Measurements from ENCODE around the gene RAD1. TPM values are rescaled to one million over a fixed set of nuclear protein-coding genes. Genes with fewer than 3 reads are reported as not detected.

Gene RAD1
- total RNA-seq, 4 donors from 2014 or later = 22.8 to 66.9 (median 30.2) TPM

DNA sequence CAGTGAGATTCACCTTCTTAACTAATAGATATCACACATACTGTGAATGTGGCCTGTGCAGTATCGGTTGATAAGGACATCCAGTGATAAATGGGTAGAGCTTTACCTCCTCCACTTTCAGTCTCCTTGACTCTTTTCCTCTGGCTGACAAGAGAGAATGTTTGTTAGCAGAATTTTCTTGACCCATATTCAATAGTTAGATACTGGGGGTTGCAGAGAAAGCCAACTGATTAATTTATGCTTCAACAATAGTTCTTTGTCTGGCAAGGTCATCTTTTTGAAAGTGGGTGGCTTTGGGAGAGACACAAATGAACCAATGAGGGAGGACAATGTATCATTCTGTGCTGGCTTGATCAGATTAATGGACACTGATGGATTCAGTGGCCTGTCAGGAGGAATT is 46.0 kb downstream of the RAD1 start:
- H3K4me3 ChIP-seq = no peak overlapping the region
- H3K9me3 ChIP-seq = no peaks in the 10 kb centered on the region
- H3K27me3 ChIP-seq = no peaks in the 10 kb centered on the region
- no peaks in the 10 kb centered on the region for H3K36me3 ChIP-seq
- H3K4me1 ChIP-seq = no peaks in the 10 kb centered on the region
- 67 to 80% methylated on average over 1 of the region's 1 CpG for whole genome bisulfite sequencing, 2 donors (ENCODE audit: low coverage in 1 of 2)
- ATAC-seq = no peak
- H3K27ac ChIP-seq = no peak overlapping the region
- TF ChIP-seq, protein P1, sequence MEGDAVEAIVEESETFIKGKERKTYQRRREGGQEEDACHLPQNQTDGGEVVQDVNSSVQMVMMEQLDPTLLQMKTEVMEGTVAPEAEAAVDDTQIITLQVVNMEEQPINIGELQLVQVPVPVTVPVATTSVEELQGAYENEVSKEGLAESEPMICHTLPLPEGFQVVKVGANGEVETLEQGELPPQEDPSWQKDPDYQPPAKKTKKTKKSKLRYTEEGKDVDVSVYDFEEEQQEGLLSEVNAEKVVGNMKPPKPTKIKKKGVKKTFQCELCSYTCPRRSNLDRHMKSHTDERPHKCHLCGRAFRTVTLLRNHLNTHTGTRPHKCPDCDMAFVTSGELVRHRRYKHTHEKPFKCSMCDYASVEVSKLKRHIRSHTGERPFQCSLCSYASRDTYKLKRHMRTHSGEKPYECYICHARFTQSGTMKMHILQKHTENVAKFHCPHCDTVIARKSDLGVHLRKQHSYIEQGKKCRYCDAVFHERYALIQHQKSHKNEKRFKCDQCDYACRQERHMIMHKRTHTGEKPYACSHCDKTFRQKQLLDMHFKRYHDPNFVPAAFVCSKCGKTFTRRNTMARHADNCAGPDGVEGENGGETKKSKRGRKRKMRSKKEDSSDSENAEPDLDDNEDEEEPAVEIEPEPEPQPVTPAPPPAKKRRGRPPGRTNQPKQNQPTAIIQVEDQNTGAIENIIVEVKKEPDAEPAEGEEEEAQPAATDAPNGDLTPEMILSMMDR (IDR thresholded peaks at IDR 0.05) = no peak
- TF ChIP-seq EP300 (IDR thresholded peaks at IDR 0.05) (no peak), POLR2A (IDR thresholded peaks at IDR 0.05) (no peak), POLR2AphosphoS5 (IDR thresholded peaks at IDR 0.05) (no peak)

DNA sequence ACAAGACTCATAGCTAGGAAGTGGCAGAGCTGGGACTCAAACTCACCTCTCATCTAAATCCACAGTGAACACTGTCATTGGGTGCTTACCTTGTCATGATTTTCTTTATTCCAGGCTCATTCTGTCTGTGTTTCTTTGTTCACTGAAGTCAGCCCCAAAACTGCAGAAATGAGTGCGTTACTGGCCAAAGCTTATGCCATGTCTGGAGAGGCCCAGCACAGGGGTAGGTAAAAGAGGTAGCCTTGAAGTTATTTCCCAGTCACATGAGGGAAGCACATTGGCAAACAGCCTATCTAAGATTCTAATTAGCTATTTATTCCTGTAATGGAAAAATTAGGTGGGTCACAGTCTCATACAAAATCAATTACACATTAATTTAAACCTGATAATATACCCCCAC is 46.5 kb downstream of the RAD1 start:
- no peaks in the 10 kb centered on the region for H3K36me3 ChIP-seq
- ATAC-seq = no peak
- no peaks in the 10 kb centered on the region for H3K27me3 ChIP-seq
- no peak for TF ChIP-seq EP300 (IDR thresholded peaks at IDR 0.05)
- TF ChIP-seq, protein P1 (IDR thresholded peaks at IDR 0.05) = no peak
- no peak for TF ChIP-seq POLR2AphosphoS5 (IDR thresholded peaks at IDR 0.05)
- no peak for TF ChIP-seq POLR2A (IDR thresholded peaks at IDR 0.05)
- H3K27ac ChIP-seq = no peak overlapping the region
- H3K4me3 ChIP-seq = no peak overlapping the region
- no peaks in the 10 kb centered on the region for H3K9me3 ChIP-seq
- 100% methylated on average over 1 of the region's 1 CpG for WGBS, 2 donors (ENCODE audit: low coverage in 1 of 2)
- H3K4me1 ChIP-seq = no peaks in the 10 kb centered on the region

DNA sequence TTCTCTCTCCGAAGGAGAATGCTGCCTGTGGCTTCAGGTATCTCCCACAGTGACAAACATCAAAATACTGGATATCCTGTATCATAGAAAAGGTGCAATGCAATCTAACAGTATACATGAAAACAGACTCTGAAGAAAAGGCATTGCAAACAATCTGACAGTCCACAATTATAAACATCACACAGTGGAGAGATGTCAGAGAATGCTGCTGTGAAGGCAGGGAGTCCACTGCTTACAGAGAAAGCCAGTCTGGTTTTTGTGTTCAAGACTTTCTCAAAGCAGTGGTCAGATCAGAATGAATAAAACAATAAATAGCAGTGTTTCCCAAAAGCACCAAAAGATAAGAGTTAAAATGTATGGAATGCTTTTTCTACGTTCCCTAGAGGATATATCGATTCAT is 47.6 kb downstream of the RAD1 start:
- Histone ChIP-seq H3K4me1 (no peaks in the 10 kb centered on the region), H3K27me3 (no peaks in the 10 kb centered on the region), H3K36me3 (no peaks in the 10 kb centered on the region), H3K27ac (no peak overlapping the region), H3K4me3 (no peak overlapping the region), H3K9me3 (no peaks in the 10 kb centered on the region)
- no peak for ATAC-seq
- 84 to 89% methylated on average over 3 of the region's 3 CpGs for WGBS, 2 donors (ENCODE audit: low coverage in 1 of 2)
- TF ChIP-seq EP300 (IDR thresholded peaks at IDR 0.05) = no peak
- TF ChIP-seq, protein P1 (IDR thresholded peaks at IDR 0.05) = no peak
- no peak for TF ChIP-seq POLR2A (IDR thresholded peaks at IDR 0.05)
- no peak for TF ChIP-seq POLR2AphosphoS5 (IDR thresholded peaks at IDR 0.05)

DNA sequence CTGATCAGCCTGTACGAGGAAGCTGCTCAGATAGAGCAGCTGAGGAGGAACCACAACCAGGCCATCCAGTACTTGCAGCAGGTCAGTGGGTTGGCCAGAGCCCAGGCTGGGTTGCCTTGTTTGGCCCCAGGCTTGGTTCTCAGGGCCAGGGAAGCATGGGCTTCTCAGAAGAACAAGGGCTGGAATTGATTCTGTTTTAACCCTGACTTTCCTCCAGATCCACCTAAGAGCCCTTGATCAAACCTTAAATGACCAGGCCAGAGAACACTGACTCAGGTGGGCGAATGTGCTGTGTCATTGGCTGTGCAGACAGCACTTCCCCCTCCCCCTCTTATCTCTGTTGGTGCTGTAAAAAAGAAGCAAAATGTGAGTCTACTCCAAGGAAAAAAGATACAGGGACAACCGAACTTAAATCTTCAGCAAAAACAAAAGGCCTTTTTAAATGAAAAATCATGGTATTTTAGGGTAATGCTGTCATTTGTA is 48.3 kb downstream of the RAD1 start:
- Histone ChIP-seq H3K27me3 (no peaks in the 10 kb centered on the region), H3K9me3 (no peaks in the 10 kb centered on the region), H3K36me3 (no peaks in the 10 kb centered on the region), H3K4me1 (no peaks in the 10 kb centered on the region), H3K4me3 (no peak overlapping the region), H3K27ac (no peak overlapping the region)
- no peak for ATAC-seq
- TF ChIP-seq POLR2A (IDR thresholded peaks at IDR 0.05) (no peak), POLR2AphosphoS5 (IDR thresholded peaks at IDR 0.05) (no peak), EP300 (IDR thresholded peaks at IDR 0.05) (no peak)
- TF ChIP-seq, protein P1 (IDR thresholded peaks at IDR 0.05) = no peak
- 91 to 92% methylated on average over 2 of the region's 3 CpGs for WGBS, 2 donors (ENCODE audit: low coverage in 1 of 2)

DNA sequence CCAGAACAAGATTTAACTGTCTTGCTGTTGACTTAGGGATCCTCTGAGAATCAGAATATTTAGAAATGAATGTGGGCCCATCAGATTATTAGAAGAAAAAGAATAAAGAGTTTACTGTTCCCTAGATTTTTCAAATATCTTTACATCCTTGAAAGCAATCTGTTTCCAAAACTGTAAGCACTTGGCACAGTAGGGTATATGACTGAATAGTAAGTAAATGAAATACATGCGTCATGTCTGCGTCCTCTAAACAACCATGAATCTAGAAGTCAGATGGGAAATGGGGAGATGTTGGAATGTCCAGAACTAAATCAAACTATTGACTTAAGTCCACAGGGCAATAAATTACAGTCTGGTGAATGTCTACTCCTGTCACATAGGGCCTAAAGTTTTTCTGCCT is 50.2 kb downstream of the RAD1 start:
- H3K27ac ChIP-seq = no peak overlapping the region
- no peak for ATAC-seq
- no peaks in the 10 kb centered on the region for H3K9me3 ChIP-seq
- TF ChIP-seq, protein P1 (IDR thresholded peaks at IDR 0.05) = no peak
- TF ChIP-seq POLR2A (IDR thresholded peaks at IDR 0.05) = no peak
- no peak for TF ChIP-seq EP300 (IDR thresholded peaks at IDR 0.05)
- TF ChIP-seq POLR2AphosphoS5 (IDR thresholded peaks at IDR 0.05) = no peak
- 71 to 89% methylated on average over 2 of the region's 2 CpGs for WGBS, 2 donors (ENCODE audit: low coverage in 1 of 2)
- H3K4me3 ChIP-seq = no peak overlapping the region
- no peaks in the 10 kb centered on the region for H3K27me3 ChIP-seq
- H3K4me1 ChIP-seq = no peaks in the 10 kb centered on the region
- H3K36me3 ChIP-seq = no peaks in the 10 kb centered on the region
